K562 (cell line): ENCODE data around the gene CLTC. TPM values are rescaled to one million over a fixed set of nuclear protein-coding genes. Genes with fewer than 3 reads are reported as not detected.

Experiments used
- ATAC-seq: fragments of 200-7000 bp; cut with Tn5 transposase; 3 replicates; pipeline ENCODE4 v1.9.1; 2020; ENCODE audit warnings: moderate library complexity
- Bru-seq: library from RNA; stranded (reverse); fragments of 400-500 nt; gene quantifications from one replicate; lab custom pipeline; 2021; lab: Mats Ljungman, UMichigan
- BruChase-seq, 2 experiments: library from RNA; stranded (reverse); fragments of 400-500 nt; gene quantifications; one replicate each; lab custom pipeline; 2021; lab: Mats Ljungman, UMichigan
- BruUV-seq: library from RNA; stranded (reverse); fragments of 400-500 nt; replicated peaks from 2 replicates; lab custom pipeline; 2021; lab: Mats Ljungman, UMichigan
- CTCF ChIA-PET: fragments of 300-600 bp; formaldehyde crosslinking; extraction: SDS; loops from one replicate; lab custom pipeline; 2021; ENCODE audit warnings: low intra/inter-chr PET ratio; lab: Yijun Ruan, JAX
- POLR2A ChIA-PET: fragments of 300-600, 350-650 bp; sonication (Branson Sonifier 250); formaldehyde crosslinking; extraction: SDS; loops from one replicate; lab custom pipeline; 2021; ENCODE audit warnings: antibody characterized with exemption, inconsistent platforms; lab: Yijun Ruan, JAX
- DNase-seq, 4 experiments: peaks; one replicate each; pipeline versions ENCODE4 v3.0.0 to v3.0.0-alpha.2; 2011 to 2018; ENCODE audit warnings: low spot score in 3 of 4, mixed read lengths in 3 of 4; ENCODE audit errors: extremely low read depth in 1 of 4
- FAIRE-seq: peaks from 2 replicates; lab custom pipeline; 2011; peaks lifted over from hg19 to GRCh38; lab: Jason Lieb, UNC
- H2AFZ ChIP-seq: 2 replicates; pipeline ENCODE4 v1.6.0; 2011; ENCODE audit warnings: low read depth, low read length, control low read depth, inconsistent platforms
- H3K27ac ChIP-seq: fragments of 200-600 bp; 3 replicates; pipeline ENCODE4 v1.8.0; 2011; ENCODE audit warnings: low read depth, mild to moderate bottlenecking, control low read depth, inconsistent platforms, low read length, moderate library complexity, mixed read lengths; ENCODE audit errors: extremely low read depth
- H3K27me3 ChIP-seq, 2 experiments: fragments of 300-600 bp in 1 of 2; 2 replicates in 1 of 2; 3 replicates in 1 of 2; pipeline versions ENCODE4 v1.6.0 to v1.8.0; 2011; ENCODE audit warnings: inconsistent platforms in 2 of 2, low read length in 2 of 2, mild to moderate bottlenecking in 1 of 2, mixed read lengths in 1 of 2, moderate library complexity in 1 of 2; ENCODE audit not compliant: control insufficient read depth in 2 of 2, insufficient read depth in 2 of 2
- H3K36me3 ChIP-seq: fragments of 300-600 bp; 3 replicates; pipeline ENCODE4 v1.8.0; 2011; ENCODE audit warnings: mild to moderate bottlenecking, low read length, inconsistent platforms; ENCODE audit not compliant: control insufficient read depth, insufficient read depth
- H3K4me1 ChIP-seq, 2 experiments: fragments of 200-600 bp in 1 of 2; replicated peaks in 1 of 2; 2 replicates in 1 of 2; 3 replicates in 1 of 2; pipeline versions ENCODE4 v1.5.1 to v1.8.0; 2011; ENCODE audit warnings: inconsistent platforms in 2 of 2, low read length in 2 of 2, mild to moderate bottlenecking in 1 of 2, mixed read lengths in 1 of 2, moderate library complexity in 1 of 2; ENCODE audit not compliant: control insufficient read depth in 2 of 2, insufficient read depth in 2 of 2
- H3K4me2 ChIP-seq: 2 replicates; pipeline ENCODE4 v1.6.1; 2011; ENCODE audit warnings: low read length, control low read depth, inconsistent platforms, mixed read lengths; ENCODE audit not compliant: insufficient read depth
- H3K4me3 ChIP-seq: fragments of 200-600 bp; sonication (generic), shearing (Covaris generic); 2 replicates; pipeline ENCODE4 v1.5.1; 2016; ENCODE audit warnings: control low read depth, inconsistent platforms
- H3K79me2 ChIP-seq: fragments of 200-600 bp; 3 replicates; pipeline ENCODE4 v1.8.0; 2011; ENCODE audit warnings: low read length, inconsistent platforms; ENCODE audit not compliant: control insufficient read depth, insufficient read depth
- H3K9ac ChIP-seq, 2 experiments: 2 replicates each; pipeline versions ENCODE4 v1.6.0 to v1.6.1; 2011; ENCODE audit warnings: low read depth in 2 of 2, low read length in 2 of 2, control low read depth in 1 of 2, inconsistent platforms in 1 of 2, mild to moderate bottlenecking in 1 of 2, mixed read lengths in 1 of 2; ENCODE audit not compliant: insufficient read depth in 1 of 2
- H3K9me1 ChIP-seq: one replicate; pipeline ENCODE4 v1.6.0; 2011; ENCODE audit warnings: inconsistent platforms, mild to moderate bottlenecking, low read length, moderate library complexity; ENCODE audit not compliant: control insufficient read depth, insufficient read depth
- H3K9me3 ChIP-seq: replicated peaks from 2 replicates; pipeline ENCODE4 v1.5.1; 2011; ENCODE audit warnings: low read depth, low read length, inconsistent platforms; ENCODE audit not compliant: control insufficient read depth, insufficient read depth
- H4K20me1 ChIP-seq: replicated peaks from 2 replicates; pipeline ENCODE4 v1.6.1; 2011; ENCODE audit warnings: low read length, inconsistent platforms, mixed read lengths; ENCODE audit not compliant: control insufficient read depth, insufficient read depth
- FOXK2 ChIP-seq, 2 experiments: fragments of 450-650 bp; IDR thresholded peaks in 1 of 2; conservative IDR thresholded peaks in 1 of 2; 2 replicates each; pipeline ENCODE4 v1.6.1; 2016; ENCODE audit warnings: low read depth in 2 of 2, mild to moderate bottlenecking in 1 of 2
- HNRNPH1 ChIP-seq: fragments of 200-400 bp; formaldehyde crosslinking; optimal IDR thresholded peaks from 2 replicates; pipeline ENCODE3; 2017; ENCODE audit warnings: low read depth, mild to moderate bottlenecking, low read length, moderate library complexity
- NFATC3 ChIP-seq: fragments of 450-650 bp; IDR thresholded peaks from 2 replicates; pipeline ENCODE4 v1.6.1; 2017; ENCODE audit warnings: mild to moderate bottlenecking
- NONO ChIP-seq, 2 experiments: fragments of 200-400 bp in 1 of 2; fragments of 450-650 bp in 1 of 2; formaldehyde crosslinking in 1 of 2; IDR thresholded peaks; 2 replicates each; pipeline ENCODE4 v1.6.1; 2017; ENCODE audit warnings: low read depth in 2 of 2, mild to moderate bottlenecking in 2 of 2, moderate library complexity in 2 of 2, low read length in 1 of 2
- SRSF9 ChIP-seq: fragments of 200-400 bp; formaldehyde crosslinking; IDR thresholded peaks from 2 replicates; pipeline ENCODE4 v1.6.1; 2017; ENCODE audit warnings: low read depth, low read length, borderline replicate concordance
- ZBTB34 ChIP-seq: fragments of 250-450 bp; sonication (Bioruptor Pico); IDR thresholded peaks from 2 replicates; pipeline ENCODE4 v1.8.0; 2021; ENCODE audit warnings: mild to moderate bottlenecking, moderate library complexity
- ZFX ChIP-seq: sonication (generic); formaldehyde crosslinking; IDR thresholded peaks from 2 replicates; pipeline ENCODE4 v1.8.0; 2022; ENCODE audit warnings: mild to moderate bottlenecking, missing genetic modification reagents, moderate library complexity
- ZNF239 ChIP-seq: fragments of 250-450 bp; sonication (Bioruptor Pico); IDR thresholded peaks from 2 replicates; pipeline ENCODE4 v1.4.0; 2020; ENCODE audit warnings: mild to moderate bottlenecking
- ZNF311 ChIP-seq: fragments of 250-450 bp; sonication (Bioruptor Pico); IDR thresholded peaks from 2 replicates; pipeline ENCODE4 v1.4.0; 2020; ENCODE audit warnings: mild to moderate bottlenecking, moderate library complexity
- WGBS: fragments of 100-300 bp; shearing (Covaris generic); methylation state at CpG from one replicate; pipeline ENCODE4 v1.1.6; 2016; ENCODE audit warnings: low coverage, mixed read lengths; ENCODE audit not compliant: insufficient coverage; ENCODE audit errors: missing lambda C conversion rate; 5-methylcytosine and 5-hydroxymethylcytosine counted together
- in situ Hi-C: fragments of 300-500 bp; cut with MboI; formaldehyde crosslinking; loops from 4 replicates; pipeline ENCODE4 v1.15.0; 2018; ENCODE audit warnings: inconsistent platforms, mixed read lengths
- intact Hi-C: fragments of 100-400 bp; cut with micrococcal nuclease; formaldehyde crosslinking; loops from 2 replicates; pipeline ENCODE4 v1.14.2; 2022
- long read RNA-seq, 3 experiments: library from polyadenylated mRNA in 2 of 3; library from RNA in 1 of 3; unstranded in 2 of 3; stranded (forward) in 1 of 3; transcript quantifications; one replicate each; pipeline ENCODE4 v2.0.0, GENCODE V29; 2019 to 2022
- polyA minus RNA-seq, 3 experiments: library from RNA; depleted of rRNA, polyadenylated mRNA; stranded (reverse); fragments of >200 nt; gene quantifications; 2 replicates each; pipeline ENCODE4 v1.2.3, GENCODE V29; 2011
- polyA plus RNA-seq, 8 experiments: library from polyadenylated mRNA; depleted of rRNA in 4 of 8; stranded (reverse) in 5 of 8; unstranded in 3 of 8; fragments of >200 nt; fragmentation: Nextera tagmentation in 2 of 8; fragmentation: Illumina TruSeq in 1 of 8; extraction: Ambion mirVana in 2 of 8; extraction: Trizol in 1 of 8; gene quantifications; 2 replicates each; pipeline versions ENCODE4 v1.2.1 to v1.2.3, GENCODE V29; 2011 to 2014; ENCODE audit warnings: inconsistent platforms in 1 of 8, missing spikeins in 1 of 8
- total RNA-seq, 7 experiments: library from RNA; depleted of rRNA in 6 of 7; stranded (reverse); fragments of >200 nt in 6 of 7; fragmentation: Illumina TruSeq in 2 of 7; extraction: Trizol in 2 of 7; gene quantifications; 2 replicates each; pipeline versions ENCODE4 v1.2.1 to v1.2.3, GENCODE V29; 2011 to 2021; ENCODE audit warnings: low replicate concordance in 1 of 7
- TF ChIP-seq, protein P1 (sequence below): IDR thresholded peaks from 3 replicates; pipeline ENCODE4 v1.6.1; 2011; ENCODE audit warnings: borderline replicate concordance, mild to moderate bottlenecking, moderate library complexity; ENCODE audit not compliant: insufficient read length; ENCODE audit errors: extremely low read depth

Gene CLTC
- total RNA-seq (2011; cell fraction: chromatin; rRNA removed; ENCODE audit: low replicate concordance), result 152 and 501 TPM in 2 replicates
- total RNA-seq (2011; cell fraction: nucleolus; rRNA removed), result 80.9 and 116 TPM in 2 replicates
- total RNA-seq (2011; cell fraction: nucleoplasm; rRNA removed), result 164 and 204 TPM in 2 replicates
- 136 and 150 TPM in 2 replicates for total RNA-seq (2014; rRNA removed)
- 220 and 233 TPM in 2 replicates for total RNA-seq (2014; rRNA removed; fragmentation: Illumina TruSeq; extraction: Trizol)
- 184 and 195 TPM in 2 replicates for total RNA-seq (2015; rRNA removed; fragmentation: Illumina TruSeq; extraction: Trizol)
- total RNA-seq (2021), result 257 and 267 TPM in 2 replicates
- 164 and 217 TPM in 2 replicates for polyA plus RNA-seq (2011; rRNA removed)
- polyA plus RNA-seq (2011; cell fraction: cytosol; rRNA removed), result 136 and 221 TPM in 2 replicates
- 85.8 and 125 TPM in 2 replicates for polyA plus RNA-seq (2011; cell fraction: nucleus; rRNA removed)
- polyA plus RNA-seq (2012), result 133 and 168 TPM in 2 replicates
- polyA plus RNA-seq (2014; fragmentation: Illumina TruSeq; extraction: Trizol), result 142 and 174 TPM in 2 replicates
- 100 to 1,000 TPM; 122 to 134 TPM for polyA plus RNA-seq (2014; fragmentation: Nextera tagmentation; extraction: Ambion mirVana)
- 102 and 115 TPM in 2 replicates for polyA plus RNA-seq (2014; rRNA removed)
- polyA minus RNA-seq (2011; rRNA and poly(A)+ RNA removed), result 705 and 852 TPM in 2 replicates
- 435 and 548 TPM in 2 replicates for polyA minus RNA-seq (2011; cell fraction: cytosol; rRNA and poly(A)+ RNA removed)
- 79.8 and 167 TPM in 2 replicates for polyA minus RNA-seq (2011; cell fraction: nucleus; rRNA and poly(A)+ RNA removed)
- percentile 96 among the genes with signal in this experiment for Bru-seq, nascent RNA
- percentile 97 among the genes with signal in this experiment for BruChase-seq, experiment 1, labeled RNA remaining after a 2-hour chase
- BruChase-seq, experiment 2, labeled RNA remaining after a 6-hour chase, result percentile 97 among the genes with signal in this experiment
- long read RNA-seq, experiment 1, full-length matches to known transcripts, result 416 of 718 reads
- long read RNA-seq, experiment 1, partial matches to known transcripts, result 242 of 718 reads
- long read RNA-seq, experiment 1, other reads (novel, unspliced or antisense), result 60 of 718 reads
- long read RNA-seq, experiment 2, full-length matches to known transcripts, result 27 of 234 reads
- long read RNA-seq, experiment 2, partial matches to known transcripts, result 51 of 234 reads
- long read RNA-seq, experiment 2, other reads (novel, unspliced or antisense), result 156 of 234 reads
- long read RNA-seq, experiment 3, full-length matches to known transcripts, result 1 of 27 reads
- long read RNA-seq, experiment 3, partial matches to known transcripts, result 20 of 27 reads
- long read RNA-seq, experiment 3, other reads (novel, unspliced or antisense), result 6 of 27 reads

GRCh38 chr17:59619298-59620063 is at the start of gene CLTC:
Gene CLTC (plus strand): TSS chr17:59619895. CDS start chr17:59620132, 237 bp downstream.
- H2AFZ ChIP-seq, result peak within 1 kb of the TSS; percentile 95
- H4K20me1 ChIP-seq, result peaks cover 32% of the 10 kb centered on the region
- ChIA-PET POLR2A (interaction anchor here (0.5 to 7.4 kb wide), 32 partner anchors 8 to 1286 kb away, joined by 3 to 45 read pairs (median 4); partner anchors contain the start of genes DHX40, PTRH2, TRIM37 and VMP1), CTCF (no interaction called here)
- peaks cover 7 to 22% of the 10 kb centered on the region in 2 experiments; a peak in 4 of 5 replicates for H3K4me1 ChIP-seq
- FAIRE-seq, result peak; percentile 84
- H3K9me1 ChIP-seq, result no peaks in the 10 kb centered on the region
- in situ Hi-C loops, result no loop called here
- under 1% methylated on average over 47 of the region's 65 CpGs for WGBS
- intact Hi-C loops, result loop anchor here (1.0 to 5.0 kb wide), 3 partner anchors 55 to 329 kb away; partner anchors contain the start of gene DHX40
- H3K4me2 ChIP-seq, result peak within 1 kb of the TSS; percentile 92
- H3K9me3 ChIP-seq, result no peaks in the 10 kb centered on the region
- H3K27ac ChIP-seq, result peak within 1 kb of the TSS; percentile 98
- no TSS peak for BruUV-seq
- peak within 1 kb of the TSS; percentile 96 for H3K9ac ChIP-seq
- peak within 1 kb of the TSS; percentile 97 for H3K4me3 ChIP-seq
- peaks cover 70% of the 10 kb centered on the region for H3K79me2 ChIP-seq
- no peaks in the 10 kb centered on the region for H3K27me3 ChIP-seq
- ATAC-seq, result peak; percentile 87
- peaks cover 32% of the 10 kb centered on the region; the same call in 2 of the 3 replicates for H3K36me3 ChIP-seq
- DNase-seq, result peak; percentile 84 to 96 (median 86)
- TF ChIP-seq NFATC3, result no peak
- TF ChIP-seq ZNF239 (CRISPR knock-in tag), result no peak
- no peak for TF ChIP-seq SRSF9
- TF ChIP-seq HNRNPH1, result no peak
- peak; percentile 68 for TF ChIP-seq ZFX (CRISPR knock-in tag)
- TF ChIP-seq, protein P1, sequence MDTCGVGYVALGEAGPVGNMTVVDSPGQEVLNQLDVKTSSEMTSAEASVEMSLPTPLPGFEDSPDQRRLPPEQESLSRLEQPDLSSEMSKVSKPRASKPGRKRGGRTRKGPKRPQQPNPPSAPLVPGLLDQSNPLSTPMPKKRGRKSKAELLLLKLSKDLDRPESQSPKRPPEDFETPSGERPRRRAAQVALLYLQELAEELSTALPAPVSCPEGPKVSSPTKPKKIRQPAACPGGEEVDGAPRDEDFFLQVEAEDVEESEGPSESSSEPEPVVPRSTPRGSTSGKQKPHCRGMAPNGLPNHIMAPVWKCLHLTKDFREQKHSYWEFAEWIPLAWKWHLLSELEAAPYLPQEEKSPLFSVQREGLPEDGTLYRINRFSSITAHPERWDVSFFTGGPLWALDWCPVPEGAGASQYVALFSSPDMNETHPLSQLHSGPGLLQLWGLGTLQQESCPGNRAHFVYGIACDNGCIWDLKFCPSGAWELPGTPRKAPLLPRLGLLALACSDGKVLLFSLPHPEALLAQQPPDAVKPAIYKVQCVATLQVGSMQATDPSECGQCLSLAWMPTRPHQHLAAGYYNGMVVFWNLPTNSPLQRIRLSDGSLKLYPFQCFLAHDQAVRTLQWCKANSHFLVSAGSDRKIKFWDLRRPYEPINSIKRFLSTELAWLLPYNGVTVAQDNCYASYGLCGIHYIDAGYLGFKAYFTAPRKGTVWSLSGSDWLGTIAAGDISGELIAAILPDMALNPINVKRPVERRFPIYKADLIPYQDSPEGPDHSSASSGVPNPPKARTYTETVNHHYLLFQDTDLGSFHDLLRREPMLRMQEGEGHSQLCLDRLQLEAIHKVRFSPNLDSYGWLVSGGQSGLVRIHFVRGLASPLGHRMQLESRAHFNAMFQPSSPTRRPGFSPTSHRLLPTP, result no peak
- no peak for TF ChIP-seq ZNF311 (CRISPR knock-in tag)
- TF ChIP-seq FOXK2 (conservative IDR thresholded peaks at IDR 0.05 in 1 of 2, IDR thresholded peaks at IDR 0.05 in 1 of 2; ENCODE audit: low read depth in 2 of 2), result peak; percentile 77 to 79; a peak in 3 of 4 replicates
- no peak for TF ChIP-seq ZBTB34
- TF ChIP-seq NONO (IDR thresholded peaks at IDR 0.05; ENCODE audit: low read depth in 2 of 2, low read length in 1 of 2), result peak; percentile 22 to 89; a peak in 2 of 4 replicates
